ENCODE results near the gene ERC1. TPM values are rescaled to one million over a fixed set of nuclear protein-coding genes. Genes with fewer than 3 reads are reported as not detected.

ERC1 gene
- total RNA-seq, 1 experiment from 2014 or later = 40.4 TPM

- Histone ChIP-seq H3K27ac (ENCODE audit: low read length) (no peak overlapping the region), H3K4me1 (ENCODE audit: control insufficient read depth, insufficient read depth, low read length) (no peaks in the 10 kb centered on the region), H3K4me3 (ENCODE audit: low read depth in 2 of 2, low read length in 2 of 2) (no peak overlapping the region), H3K36me3 (ENCODE audit: control insufficient read depth, insufficient read depth, low read length) (no peaks in the 10 kb centered on the region), H3K9me3 (ENCODE audit: control insufficient read depth, insufficient read depth, low read depth, low read length) (no peaks in the 10 kb centered on the region), H3K27me3 (ENCODE audit: control insufficient read depth, insufficient read depth, low read length) (no peaks in the 10 kb centered on the region)
- no peak for ATAC-seq
- no TSS peak for BruUV-seq (replicated peaks)
- CTCF ChIA-PET = no interaction called here
- intact Hi-C loops (cut with micrococcal nuclease; ENCODE audit: unreplicated experiment) (no loop called here), in situ Hi-C loops (cut with HindIII; ENCODE audit: low pct_unique_long_range_greater_than_20kb, low sequenced_read_pairs) (no loop called here)
- no peak for TF ChIP-seq SIN3A (IDR thresholded peaks at IDR 0.05; ENCODE audit: borderline replicate concordance, insufficient read depth, low read depth, low read length)
- TF ChIP-seq, protein P1, sequence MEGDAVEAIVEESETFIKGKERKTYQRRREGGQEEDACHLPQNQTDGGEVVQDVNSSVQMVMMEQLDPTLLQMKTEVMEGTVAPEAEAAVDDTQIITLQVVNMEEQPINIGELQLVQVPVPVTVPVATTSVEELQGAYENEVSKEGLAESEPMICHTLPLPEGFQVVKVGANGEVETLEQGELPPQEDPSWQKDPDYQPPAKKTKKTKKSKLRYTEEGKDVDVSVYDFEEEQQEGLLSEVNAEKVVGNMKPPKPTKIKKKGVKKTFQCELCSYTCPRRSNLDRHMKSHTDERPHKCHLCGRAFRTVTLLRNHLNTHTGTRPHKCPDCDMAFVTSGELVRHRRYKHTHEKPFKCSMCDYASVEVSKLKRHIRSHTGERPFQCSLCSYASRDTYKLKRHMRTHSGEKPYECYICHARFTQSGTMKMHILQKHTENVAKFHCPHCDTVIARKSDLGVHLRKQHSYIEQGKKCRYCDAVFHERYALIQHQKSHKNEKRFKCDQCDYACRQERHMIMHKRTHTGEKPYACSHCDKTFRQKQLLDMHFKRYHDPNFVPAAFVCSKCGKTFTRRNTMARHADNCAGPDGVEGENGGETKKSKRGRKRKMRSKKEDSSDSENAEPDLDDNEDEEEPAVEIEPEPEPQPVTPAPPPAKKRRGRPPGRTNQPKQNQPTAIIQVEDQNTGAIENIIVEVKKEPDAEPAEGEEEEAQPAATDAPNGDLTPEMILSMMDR (IDR thresholded peaks at IDR 0.05) = no peak
- TF ChIP-seq TCF7L2 (IDR thresholded peaks at IDR 0.05; ENCODE audit: low read depth, low read length) = no peak
- TF ChIP-seq REST (IDR thresholded peaks at IDR 0.05; ENCODE audit: insufficient read depth in 1 of 2, low read depth in 2 of 2, low read length in 1 of 2) = no peak
- no peak for TF ChIP-seq POLR2AphosphoS5 (IDR thresholded peaks at IDR 0.05; ENCODE audit: low read depth, low read length)
- no peak for DNase-seq (ENCODE audit: low read depth, low spot score)
- POLR2A ChIA-PET = interaction anchor here (0.6 kb wide), 1 partner anchor 112 kb away, joined by 4 read pairs; no protein-coding TSS in a partner anchor
These were observed 353.2 kb downstream of the ERC1 start for GRCh38 chr12:1344245-1344644.

GRCh38 chr12:1346126-1346525 lies 355.1 kb downstream of the ERC1 start:
- TF ChIP-seq POLR2AphosphoS5 (IDR thresholded peaks at IDR 0.05; ENCODE audit: low read depth, low read length) (no peak), REST (IDR thresholded peaks at IDR 0.05; ENCODE audit: insufficient read depth in 1 of 2, low read depth in 2 of 2, low read length in 1 of 2) (no peak), TCF7L2 (IDR thresholded peaks at IDR 0.05; ENCODE audit: low read depth, low read length) (no peak), SIN3A (IDR thresholded peaks at IDR 0.05; ENCODE audit: borderline replicate concordance, insufficient read depth, low read depth, low read length) (no peak)
- TF ChIP-seq, protein P1 (IDR thresholded peaks at IDR 0.05) = no peak
- Histone ChIP-seq H3K27ac (ENCODE audit: low read length) (no peak overlapping the region), H3K9me3 (ENCODE audit: control insufficient read depth, insufficient read depth, low read depth, low read length) (no peaks in the 10 kb centered on the region), H3K4me3 (ENCODE audit: low read depth in 2 of 2, low read length in 2 of 2) (no peak overlapping the region), H3K27me3 (ENCODE audit: control insufficient read depth, insufficient read depth, low read length) (no peaks in the 10 kb centered on the region), H3K4me1 (ENCODE audit: control insufficient read depth, insufficient read depth, low read length) (peaks cover 3% of the 10 kb centered on the region; the same call in 1 of the 2 replicates), H3K36me3 (ENCODE audit: control insufficient read depth, insufficient read depth, low read length) (no peaks in the 10 kb centered on the region)
- in situ Hi-C loops (cut with HindIII; ENCODE audit: low pct_unique_long_range_greater_than_20kb, low sequenced_read_pairs) (no loop called here), intact Hi-C loops (cut with micrococcal nuclease; ENCODE audit: unreplicated experiment) (no loop called here)
- ATAC-seq (no peak), DNase-seq (ENCODE audit: low read depth, low spot score) (no peak)
- ChIA-PET POLR2A (no interaction called here), CTCF (no interaction called here)
- BruUV-seq (replicated peaks) = no TSS peak
